Brain microvascular endothelial cell (primary cell): Measurements from ENCODE around the gene CLNK.

ENCODE experiments used
- DNase-seq: peaks from one replicate; pipeline ENCODE4 v3.0.0-alpha.2; 2020
- H3K27ac ChIP-seq: fragments of 250-450 bp; sonication (Bioruptor Pico); 2 replicates; pipeline ENCODE4 v1.5.1; 2020; ENCODE audit warnings: mild to moderate bottlenecking, moderate library complexity
- H3K27me3 ChIP-seq: fragments of 250-450 bp; sonication (Bioruptor Pico); replicated peaks from 2 replicates; pipeline ENCODE4 v1.5.1; 2020; ENCODE audit warnings: mild to moderate bottlenecking
- H3K36me3 ChIP-seq: fragments of 250-450 bp; sonication (Bioruptor Pico); replicated peaks from 2 replicates; pipeline ENCODE4 v1.5.1; 2020; ENCODE audit warnings: mild to moderate bottlenecking
- H3K4me3 ChIP-seq: 2 replicates; pipeline ENCODE4 v1.5.1; 2011; ENCODE audit warnings: low read depth, mild to moderate bottlenecking, control low read depth, low read length, moderate library complexity
- CTCF ChIP-seq: IDR thresholded peaks from 2 replicates; pipeline ENCODE4 v1.5.1; 2011; ENCODE audit warnings: low read depth, mild to moderate bottlenecking, moderate library complexity, low read length, control low read depth, inconsistent platforms; ENCODE audit errors: missing control alignments
- in situ Hi-C: cut with HindIII; loops from 2 replicates; pipeline ENCODE4 v1.10.0; 2017; ENCODE audit warnings: low sequenced_read_pairs, low pct_ligation_motif_present

Gene CLNK

GRCh38 chr4:10684631-10685030, at the start of gene CLNK:
TSS of gene CLNK (minus strand) at chr4:10684768. CDS start at chr4:10667869, 16,899 bp downstream.
- H3K4me3 ChIP-seq = no peak within 1 kb of the TSS

GRCh38 chr4:10733481-10734062, 49.0 kb upstream of the CLNK start:
- in situ Hi-C loops = no loop called here

More at GRCh38 chr4:10684631-10685030, at the start of gene CLNK:
- no peak for DNase-seq
- in situ Hi-C loops = no loop called here
- Histone ChIP-seq H3K36me3 (no peaks in the 10 kb centered on the region), H3K27ac (no peak within 1 kb of the TSS), H3K27me3 (no peaks in the 10 kb centered on the region)
- TF ChIP-seq CTCF = no peak

GRCh38 chr4:10732914-10733415, 48.4 kb upstream of the CLNK start:
- H3K27me3 ChIP-seq = no peaks in the 10 kb centered on the region
- no peak overlapping the region for H3K4me3 ChIP-seq
- no peak for DNase-seq
- H3K36me3 ChIP-seq = no peaks in the 10 kb centered on the region
- in situ Hi-C loops = no loop called here
- H3K27ac ChIP-seq = no peak overlapping the region
- no peak for TF ChIP-seq CTCF

More at GRCh38 chr4:10733481-10734062, 49.0 kb upstream of the CLNK start:
- no peak overlapping the region for H3K4me3 ChIP-seq
- no peaks in the 10 kb centered on the region for H3K36me3 ChIP-seq
- H3K27ac ChIP-seq = no peak overlapping the region
- TF ChIP-seq CTCF = no peak
- no peaks in the 10 kb centered on the region for H3K27me3 ChIP-seq
- DNase-seq = no peak

- DNase-seq = no peak
- in situ Hi-C loops = no loop called here
- H3K4me3 ChIP-seq = no peak overlapping the region
- no peaks in the 10 kb centered on the region for H3K36me3 ChIP-seq
- no peaks in the 10 kb centered on the region for H3K27me3 ChIP-seq
- no peak overlapping the region for H3K27ac ChIP-seq
- TF ChIP-seq CTCF = no peak
Measured at GRCh38 chr4:10732235-10732913, 47.8 kb upstream of the CLNK start.

GRCh38 chr4:10731690-10732089, 47.1 kb upstream of the CLNK start:
- in situ Hi-C loops = no loop called here
- Histone ChIP-seq H3K27ac (no peak overlapping the region), H3K4me3 (no peak overlapping the region), H3K36me3 (no peaks in the 10 kb centered on the region), H3K27me3 (no peaks in the 10 kb centered on the region)
- TF ChIP-seq CTCF = no peak
- DNase-seq = no peak
